ENCODE data around the gene CPN2.

DNA sequence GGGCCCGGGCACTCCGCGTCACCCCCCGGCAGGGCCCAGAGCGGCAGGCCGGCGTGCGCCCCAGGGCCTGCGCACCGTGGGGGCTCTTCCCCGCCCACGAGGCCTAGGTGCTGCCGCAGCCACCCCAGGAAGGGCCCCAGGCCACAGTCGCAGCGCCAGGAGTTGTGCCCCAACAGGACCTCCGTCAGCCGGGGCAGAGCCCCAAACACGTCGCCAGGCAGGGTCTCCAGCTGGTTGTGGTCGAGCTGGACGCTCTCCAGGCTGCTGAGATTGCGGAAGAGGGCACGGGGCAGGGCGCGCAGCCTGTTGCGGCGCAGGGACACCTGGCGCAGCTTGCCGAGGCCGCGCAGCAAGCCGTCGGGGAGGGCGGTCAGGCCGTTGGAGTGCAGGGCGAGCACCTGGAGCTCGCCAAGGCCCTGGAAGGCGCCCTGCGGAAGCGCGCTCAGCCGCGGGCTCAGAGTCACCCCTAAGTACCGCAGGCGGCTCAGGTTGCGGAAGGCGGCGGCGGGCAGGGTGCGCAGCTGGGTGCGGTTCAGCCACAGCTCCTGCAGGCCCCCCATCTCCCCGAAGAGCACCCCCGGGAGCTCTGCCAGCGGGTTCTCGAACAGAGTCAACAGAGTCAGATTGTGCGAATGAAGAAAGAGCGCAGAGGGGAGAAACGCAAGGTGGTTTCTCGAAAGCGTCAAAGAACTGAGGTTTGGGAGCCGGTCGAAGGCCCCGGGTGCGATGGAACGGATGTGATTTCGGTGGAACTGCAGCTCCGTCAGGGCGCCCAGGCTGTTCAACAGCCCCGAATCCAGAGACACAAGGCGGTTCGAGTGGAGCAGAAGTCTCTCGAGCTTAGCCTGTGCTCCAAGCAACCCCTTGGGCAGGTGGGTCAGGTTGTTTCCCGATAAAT, 46.0 kb upstream of the CPN2 start:
- TF ChIP-seq, protein P1, sequence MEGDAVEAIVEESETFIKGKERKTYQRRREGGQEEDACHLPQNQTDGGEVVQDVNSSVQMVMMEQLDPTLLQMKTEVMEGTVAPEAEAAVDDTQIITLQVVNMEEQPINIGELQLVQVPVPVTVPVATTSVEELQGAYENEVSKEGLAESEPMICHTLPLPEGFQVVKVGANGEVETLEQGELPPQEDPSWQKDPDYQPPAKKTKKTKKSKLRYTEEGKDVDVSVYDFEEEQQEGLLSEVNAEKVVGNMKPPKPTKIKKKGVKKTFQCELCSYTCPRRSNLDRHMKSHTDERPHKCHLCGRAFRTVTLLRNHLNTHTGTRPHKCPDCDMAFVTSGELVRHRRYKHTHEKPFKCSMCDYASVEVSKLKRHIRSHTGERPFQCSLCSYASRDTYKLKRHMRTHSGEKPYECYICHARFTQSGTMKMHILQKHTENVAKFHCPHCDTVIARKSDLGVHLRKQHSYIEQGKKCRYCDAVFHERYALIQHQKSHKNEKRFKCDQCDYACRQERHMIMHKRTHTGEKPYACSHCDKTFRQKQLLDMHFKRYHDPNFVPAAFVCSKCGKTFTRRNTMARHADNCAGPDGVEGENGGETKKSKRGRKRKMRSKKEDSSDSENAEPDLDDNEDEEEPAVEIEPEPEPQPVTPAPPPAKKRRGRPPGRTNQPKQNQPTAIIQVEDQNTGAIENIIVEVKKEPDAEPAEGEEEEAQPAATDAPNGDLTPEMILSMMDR (IDR thresholded peaks at IDR 0.05; ENCODE audit: low read depth, low read length) = no peak
- TF ChIP-seq EZH2phosphoT487 (IDR thresholded peaks at IDR 0.05; ENCODE audit: low read depth) = no peak
